DOHH2 (cell line): ENCODE results near the gene DCDC1.

ENCODE experiments used
- H3F3A ChIP-seq: fragments of 200-600 bp; sonication (generic), shearing (Covaris generic); 2 replicates; pipeline ENCODE4 v1.6.0; 2016; ENCODE audit warnings: antibody characterized with exemption, mild to moderate bottlenecking; ENCODE audit not compliant: control insufficient read depth, insufficient read depth
- H3K27ac ChIP-seq: fragments of 200-600 bp; sonication (generic); 2 replicates; pipeline ENCODE4 v1.5.1; 2014; ENCODE audit warnings: low read depth, mild to moderate bottlenecking, low read length, moderate library complexity
- H3K27me3 ChIP-seq: fragments of 200-600 bp; sonication (generic); 2 replicates; pipeline ENCODE4 v1.6.1; 2014; ENCODE audit warnings: mild to moderate bottlenecking, low read length, mixed read lengths; ENCODE audit not compliant: control insufficient read depth
- H3K36me3 ChIP-seq: fragments of 200-600 bp; sonication (generic); 2 replicates; pipeline ENCODE4 v1.6.1; 2014; ENCODE audit warnings: mild to moderate bottlenecking, low read length, moderate library complexity, mixed read lengths; ENCODE audit not compliant: control insufficient read depth
- H3K4me1 ChIP-seq: fragments of 200-600 bp; sonication (generic); 2 replicates; pipeline ENCODE4 v1.6.1; 2014; ENCODE audit warnings: mild to moderate bottlenecking, low read length, mixed read lengths; ENCODE audit not compliant: control insufficient read depth
- H3K4me2 ChIP-seq: fragments of 200-600 bp; sonication (generic); 2 replicates; pipeline ENCODE4 v1.6.0; 2014; ENCODE audit warnings: mild to moderate bottlenecking, low read length, moderate library complexity
- H3K4me3 ChIP-seq: fragments of 200-600 bp; sonication (generic); 2 replicates; pipeline ENCODE4 v1.5.1; 2014; ENCODE audit warnings: mild to moderate bottlenecking, low read length, mixed read lengths
- H3K79me2 ChIP-seq: fragments of 200-600 bp; sonication (generic); 2 replicates; pipeline ENCODE4 v1.6.1; 2014; ENCODE audit warnings: mild to moderate bottlenecking, low read length, mixed read lengths; ENCODE audit not compliant: control insufficient read depth
- H3K9me2 ChIP-seq: fragments of 200-600 bp; sonication (generic); replicated peaks from 2 replicates; pipeline ENCODE4 v1.6.1; 2014; ENCODE audit warnings: mild to moderate bottlenecking, low read length, mixed read lengths; ENCODE audit not compliant: control insufficient read depth
- H3K9me3 ChIP-seq: fragments of 200-600 bp; sonication (generic); 2 replicates; pipeline ENCODE4 v1.6.1; 2014; ENCODE audit warnings: antibody characterized with exemption, low read length, mixed read lengths; ENCODE audit not compliant: control insufficient read depth, insufficient read depth
- H4K20me1 ChIP-seq: fragments of 200-600 bp; sonication (generic); 2 replicates; pipeline ENCODE4 v1.6.0; 2014; ENCODE audit warnings: low read depth, mild to moderate bottlenecking, antibody characterized with exemption, low read length, moderate library complexity; ENCODE audit not compliant: control insufficient read depth, insufficient read depth
- CTCF ChIP-seq: fragments of 200-600 bp; sonication (generic); IDR thresholded peaks from one replicate; pipeline ENCODE4 v1.5.1; 2014; ENCODE audit warnings: antibody characterized with exemption, mild to moderate bottlenecking, low read depth, low read length; ENCODE audit not compliant: poor library complexity, severe bottlenecking
- EZH2phosphoT487 ChIP-seq: fragments of 200-600 bp; sonication (generic); IDR thresholded peaks from 2 replicates; pipeline ENCODE4 v1.6.1; 2017; ENCODE audit warnings: borderline replicate concordance, mild to moderate bottlenecking, antibody characterized with exemption, low read length, moderate library complexity, mixed read lengths

Gene DCDC1

DNA sequence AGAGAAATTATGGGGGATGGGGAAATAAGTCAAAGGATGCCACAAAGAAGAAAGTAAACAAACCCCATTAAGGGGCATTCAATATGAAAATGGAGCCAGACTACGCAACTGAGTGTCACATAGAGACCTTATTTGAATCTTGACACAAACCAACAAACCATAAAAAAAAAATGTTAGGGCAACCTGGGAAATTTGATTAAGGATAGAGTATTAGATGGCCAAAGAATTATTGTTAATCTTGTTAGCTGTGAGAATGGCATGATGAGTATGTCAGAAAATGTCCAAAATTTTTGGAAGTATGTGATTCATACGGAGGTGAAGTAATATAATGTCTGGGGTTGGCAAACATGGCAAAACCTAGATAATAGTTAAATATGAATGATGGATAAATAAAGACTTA is 461.3 kb downstream of the DCDC1 start:
- H4K20me1 ChIP-seq = no peaks in the 10 kb centered on the region
- no peak overlapping the region for H3K27ac ChIP-seq
- no peak overlapping the region for H3K4me2 ChIP-seq
- H3F3A ChIP-seq = no peaks in the 10 kb centered on the region
- no peaks in the 10 kb centered on the region for H3K9me2 ChIP-seq
- H3K4me3 ChIP-seq = no peak overlapping the region
- no peaks in the 10 kb centered on the region for H3K9me3 ChIP-seq
- no peaks in the 10 kb centered on the region for H3K36me3 ChIP-seq
- H3K4me1 ChIP-seq = no peaks in the 10 kb centered on the region
- no peak for TF ChIP-seq EZH2phosphoT487
- no peak for TF ChIP-seq CTCF
- H3K79me2 ChIP-seq = no peaks in the 10 kb centered on the region
- H3K27me3 ChIP-seq = no peaks in the 10 kb centered on the region

DNA sequence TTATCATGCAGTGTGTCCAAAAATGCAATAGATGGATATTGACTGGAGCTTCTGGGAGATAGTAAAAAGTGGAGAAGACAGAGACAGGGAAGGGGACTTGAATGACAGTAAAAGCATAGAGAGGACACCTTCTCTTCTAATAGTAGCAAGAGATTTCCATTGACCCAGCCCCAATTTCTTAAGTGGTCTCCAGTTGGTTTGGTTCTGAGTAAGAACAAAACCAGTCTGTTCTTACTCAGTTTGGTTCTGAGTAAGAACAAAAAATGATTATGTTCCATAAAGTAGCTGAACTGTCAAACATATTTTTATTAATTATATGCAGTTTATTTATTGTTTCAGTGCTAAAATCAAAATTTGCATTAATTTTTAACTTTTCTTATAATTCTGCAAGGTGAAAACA is 466.6 kb downstream of the DCDC1 start:
- Histone ChIP-seq H3K4me3 (no peak overlapping the region), H3K4me2 (no peak overlapping the region), H4K20me1 (no peaks in the 10 kb centered on the region), H3K4me1 (no peaks in the 10 kb centered on the region), H3K79me2 (no peaks in the 10 kb centered on the region), H3K27me3 (no peaks in the 10 kb centered on the region), H3K36me3 (no peaks in the 10 kb centered on the region), H3K27ac (no peak overlapping the region), H3F3A (no peaks in the 10 kb centered on the region), H3K9me3 (no peaks in the 10 kb centered on the region), H3K9me2 (no peaks in the 10 kb centered on the region)
- no peak for TF ChIP-seq EZH2phosphoT487
- no peak for TF ChIP-seq CTCF

DNA sequence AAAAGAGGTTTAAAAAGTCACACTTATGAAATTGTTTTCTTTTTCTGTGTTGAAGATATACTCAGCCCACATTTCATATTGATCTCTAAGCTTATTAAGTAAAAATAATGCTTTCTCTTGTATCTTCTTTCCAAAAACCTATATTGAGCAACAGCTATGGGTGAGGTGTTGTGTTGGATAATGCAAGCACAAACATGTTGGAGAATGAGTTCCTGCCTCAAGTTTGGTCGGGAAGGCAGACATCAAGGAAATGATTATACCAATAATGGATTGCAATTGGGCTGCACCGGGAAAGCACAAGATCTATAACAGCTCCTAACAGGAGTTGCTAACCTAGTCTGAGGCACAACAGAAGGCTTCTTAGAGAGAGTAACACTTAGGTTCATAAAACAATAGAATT is 474.5 kb downstream of the DCDC1 start:
- Histone ChIP-seq H3K9me2 (no peaks in the 10 kb centered on the region), H3K79me2 (no peaks in the 10 kb centered on the region), H3K27ac (no peak overlapping the region), H3F3A (no peaks in the 10 kb centered on the region), H3K4me3 (no peak overlapping the region), H4K20me1 (no peaks in the 10 kb centered on the region), H3K27me3 (no peaks in the 10 kb centered on the region), H3K4me2 (no peak overlapping the region), H3K36me3 (no peaks in the 10 kb centered on the region), H3K4me1 (no peaks in the 10 kb centered on the region), H3K9me3 (no peaks in the 10 kb centered on the region)
- no peak for TF ChIP-seq EZH2phosphoT487
- no peak for TF ChIP-seq CTCF

DNA sequence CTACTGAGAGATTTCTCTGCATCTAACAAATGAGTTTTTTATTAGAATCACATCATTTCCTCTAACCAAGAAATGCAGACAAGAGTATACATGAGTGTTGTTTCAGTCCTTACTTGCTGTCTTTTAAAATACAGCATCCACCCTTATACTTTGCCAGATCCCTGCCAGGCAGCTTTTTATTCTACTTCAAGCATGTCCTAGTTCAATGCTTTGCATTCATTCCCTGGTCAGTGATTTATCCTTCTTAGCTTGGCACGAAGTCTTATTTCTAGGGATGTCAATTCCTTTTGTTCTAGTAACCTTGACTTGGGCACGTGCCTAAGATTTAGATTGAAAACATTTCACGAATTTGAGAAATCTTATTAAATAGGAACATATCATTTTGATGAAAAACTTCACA is 476.2 kb downstream of the DCDC1 start:
- no peak overlapping the region for H3K4me2 ChIP-seq
- H3K27ac ChIP-seq = no peak overlapping the region
- no peaks in the 10 kb centered on the region for H3K79me2 ChIP-seq
- H3K4me1 ChIP-seq = no peaks in the 10 kb centered on the region
- H3K27me3 ChIP-seq = no peaks in the 10 kb centered on the region
- no peaks in the 10 kb centered on the region for H3K9me2 ChIP-seq
- H4K20me1 ChIP-seq = no peaks in the 10 kb centered on the region
- no peaks in the 10 kb centered on the region for H3F3A ChIP-seq
- no peaks in the 10 kb centered on the region for H3K36me3 ChIP-seq
- TF ChIP-seq CTCF (no peak), EZH2phosphoT487 (no peak)
- H3K4me3 ChIP-seq = no peak overlapping the region
- no peaks in the 10 kb centered on the region for H3K9me3 ChIP-seq
